PC-9 (cell line): ENCODE measurements around the gene IL17RB. TPM values are rescaled to one million over a fixed set of nuclear protein-coding genes. Genes with fewer than 3 reads are reported as not detected.

ENCODE experiments used
- BruUV-seq: library from RNA; stranded (reverse); fragments of 400-500 nt; replicated peaks from 2 replicates; lab custom pipeline; 2021; lab: Mats Ljungman, UMichigan
- CTCF ChIA-PET: fragments of 300-600 bp; sonication (Branson Sonifier 250); formaldehyde crosslinking; loops from one replicate; lab custom pipeline; 2022; ENCODE audit warnings: antibody characterized with exemption; lab: Charles Lee
- POLR2A ChIA-PET: fragments of 300-600 bp; sonication (Branson Sonifier 250); formaldehyde crosslinking; loops from one replicate; lab custom pipeline; 2022; ENCODE audit warnings: antibody characterized with exemption; ENCODE audit not compliant: unreplicated experiment; lab: Charles Lee
- DNase-seq, 2 experiments: peaks; one replicate each; pipeline versions ENCODE4 v3.0.0 to v3.0.0-alpha.2; 2015 to 2022; ENCODE audit warnings: mixed read lengths in 1 of 2
- H2AFZ ChIP-seq: fragments of 200-600 bp; sonication (generic); 2 replicates; pipeline ENCODE4 v1.8.1; 2017; ENCODE audit warnings: antibody characterized with exemption
- H3F3A ChIP-seq: fragments of 200-600 bp; sonication (generic); 2 replicates; pipeline ENCODE4 v1.8.1; 2017; ENCODE audit warnings: antibody characterized with exemption, mild to moderate bottlenecking, low read depth; ENCODE audit not compliant: insufficient read depth
- H3K27ac ChIP-seq: fragments of 200-600 bp; sonication (generic); 2 replicates; pipeline ENCODE4 v1.6.1; 2016; ENCODE audit warnings: mixed run types
- H3K27me3 ChIP-seq: fragments of 200-600 bp; sonication (generic); 2 replicates; pipeline ENCODE4 v1.6.1; 2016; ENCODE audit warnings: low read depth, mixed run types; ENCODE audit not compliant: insufficient read depth
- H3K36me3 ChIP-seq: fragments of 200-600 bp; sonication (generic); 2 replicates; pipeline ENCODE4 v1.6.1; 2016; ENCODE audit warnings: low read depth, mixed run types
- H3K4me1 ChIP-seq: fragments of 200-600 bp; sonication (generic); replicated peaks from 2 replicates; pipeline ENCODE4 v1.6.1; 2016; ENCODE audit warnings: mixed run types; ENCODE audit not compliant: insufficient read depth
- H3K4me2 ChIP-seq: fragments of 200-600 bp; sonication (generic); 2 replicates; pipeline ENCODE4 v1.6.1; 2017; ENCODE audit warnings: mixed run types
- H3K4me3 ChIP-seq: fragments of 200-600 bp; sonication (generic); 2 replicates; pipeline ENCODE4 v1.6.1; 2016; ENCODE audit warnings: mixed run types
- H3K79me2 ChIP-seq: fragments of 200-600 bp; sonication (generic); 2 replicates; pipeline ENCODE4 v1.6.1; 2017; ENCODE audit warnings: low read depth, mixed run types
- H3K9me2 ChIP-seq: fragments of 200-600 bp; sonication (generic); 2 replicates; pipeline ENCODE4 v1.8.1; 2017; ENCODE audit warnings: mild to moderate bottlenecking; ENCODE audit not compliant: insufficient read depth
- H3K9me3 ChIP-seq: fragments of 200-600 bp; sonication (generic); 2 replicates; pipeline ENCODE4 v1.8.1; 2016; ENCODE audit warnings: low read depth; ENCODE audit not compliant: insufficient read depth
- H4K20me1 ChIP-seq: fragments of 200-600 bp; sonication (generic); 2 replicates; pipeline ENCODE4 v1.8.1; 2017; ENCODE audit not compliant: insufficient read depth
- CTCF ChIP-seq: fragments of 200-600 bp; sonication (generic); conservative IDR thresholded peaks from 2 replicates; pipeline ENCODE4 v1.6.1; 2017; ENCODE audit warnings: mixed run types, antibody characterized with exemption, mild to moderate bottlenecking, moderate library complexity
- EZH2 ChIP-seq: fragments of 200-600 bp; sonication (generic); IDR thresholded peaks from 2 replicates; pipeline ENCODE4 v1.8.0; 2017; ENCODE audit warnings: antibody characterized with exemption, low read depth
- intact Hi-C: fragments of 100-400 bp; cut with micrococcal nuclease; formaldehyde crosslinking; loops from one replicate; pipeline ENCODE4 v1.10.0; 2022; ENCODE audit not compliant: unreplicated experiment
- total RNA-seq: library from RNA; stranded (reverse); gene quantifications from 2 replicates; pipeline ENCODE4 v1.2.3, GENCODE V29; 2021

IL17RB gene
- total RNA-seq, 1 experiment from 2014 or later, result not detected

GRCh38 chr3:53845881-53846133 is 561 bp upstream of the IL17RB start:
- ChIA-PET CTCF (no interaction called here), POLR2A (no interaction called here)
- Histone ChIP-seq H3K27me3 (peaks cover 14% of the 10 kb centered on the region), H3K79me2 (no peaks in the 10 kb centered on the region), H3K36me3 (no peaks in the 10 kb centered on the region), H3K9me2 (no peaks in the 10 kb centered on the region), H3K4me2 (no peak overlapping the region), H2AFZ (no peak overlapping the region), H3K4me1 (no peaks in the 10 kb centered on the region), H3K9me3 (no peaks in the 10 kb centered on the region), H3K4me3 (no peak overlapping the region), H4K20me1 (no peaks in the 10 kb centered on the region), H3K27ac (no peak overlapping the region), H3F3A (no peaks in the 10 kb centered on the region)
- TF ChIP-seq EZH2 (no peak), CTCF (no peak)
- intact Hi-C loops, result no loop called here
- DNase-seq, result no peak
- BruUV-seq, result no TSS peak

- Histone ChIP-seq H4K20me1 (no peaks in the 10 kb centered on the region), H3K4me2 (no peak overlapping the region), H3K9me3 (no peaks in the 10 kb centered on the region), H3K36me3 (no peaks in the 10 kb centered on the region), H3K9me2 (no peaks in the 10 kb centered on the region), H3K27ac (no peak overlapping the region), H2AFZ (no peak overlapping the region), H3F3A (no peaks in the 10 kb centered on the region), H3K4me1 (no peaks in the 10 kb centered on the region), H3K4me3 (no peak overlapping the region), H3K79me2 (no peaks in the 10 kb centered on the region), H3K27me3 (peaks cover 23% of the 10 kb centered on the region)
- DNase-seq, result no peak
- BruUV-seq, result no TSS peak
- intact Hi-C loops, result no loop called here
- no peak for TF ChIP-seq CTCF
- ChIA-PET CTCF (no interaction called here), POLR2A (no interaction called here)
These were observed 435 bp downstream of the IL17RB start for GRCh38 chr3:53846851-53847155.

GRCh38 chr3:53849916-53850315 is 3.5 kb downstream of the IL17RB start:
- TF ChIP-seq CTCF (no peak), EZH2 (no peak)
- POLR2A ChIA-PET, result no interaction called here
- H2AFZ ChIP-seq, result no peak overlapping the region
- intact Hi-C loops, result no loop called here
- CTCF ChIA-PET, result no interaction called here
- H4K20me1 ChIP-seq, result no peaks in the 10 kb centered on the region
- DNase-seq, result no peak
- no peaks in the 10 kb centered on the region for H3K36me3 ChIP-seq
- BruUV-seq, result no TSS peak
- no peaks in the 10 kb centered on the region for H3K9me3 ChIP-seq
- peaks cover 43% of the 10 kb centered on the region for H3K27me3 ChIP-seq
- H3K27ac ChIP-seq, result no peak overlapping the region
- no peaks in the 10 kb centered on the region for H3K79me2 ChIP-seq
- no peaks in the 10 kb centered on the region for H3F3A ChIP-seq
- H3K4me1 ChIP-seq, result no peaks in the 10 kb centered on the region
- H3K4me3 ChIP-seq, result no peak overlapping the region
- H3K4me2 ChIP-seq, result no peak overlapping the region
- H3K9me2 ChIP-seq, result no peaks in the 10 kb centered on the region
